Measurements from ENCODE around the gene KIF3C.

The KIF3C gene

DNA sequence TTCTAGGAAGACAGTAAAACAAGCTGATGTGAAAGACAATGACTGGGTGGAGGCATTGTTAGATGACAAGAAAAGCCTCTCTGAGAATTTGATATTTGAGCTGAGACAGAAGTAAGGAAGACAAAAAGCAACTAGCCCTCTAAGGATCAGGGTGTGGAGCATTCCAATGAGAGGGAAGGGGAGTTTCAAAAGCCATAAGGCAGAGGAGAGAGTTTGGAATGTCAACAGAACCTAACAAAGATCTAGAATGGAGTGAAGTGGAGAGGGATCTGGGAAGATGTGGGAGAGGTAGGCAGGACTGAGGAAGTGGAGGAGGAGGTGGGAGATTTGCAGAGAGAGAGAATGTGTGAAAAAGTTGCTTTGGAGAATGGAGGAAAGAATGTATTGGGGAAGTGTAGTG lies 86.7 kb downstream of the KIF3C start:
- Histone ChIP-seq H2AFZ (ENCODE audit: low read length) (peak overlapping the region; percentile 14), H3K36me3 (replicated peaks in 1 of 2; ENCODE audit: control insufficient read depth in 2 of 2, insufficient read depth in 2 of 2, low read length in 2 of 2) (no peaks in the 10 kb centered on the region), H3K79me1 (ENCODE audit: low read depth, low read length) (no peaks in the 10 kb centered on the region), H3K4me2 (ENCODE audit: insufficient read depth, low read length, poor library complexity, severe bottlenecking) (no peak overlapping the region), H3K18ac (ENCODE audit: low read length) (no peak overlapping the region), H3K4ac (ENCODE audit: low read length) (no peak overlapping the region), H2BK15ac (ENCODE audit: low read length) (no peak overlapping the region), H4K91ac (ENCODE audit: low read depth, low read length, poor library complexity) (no peak overlapping the region), H3K27ac (replicated peaks; ENCODE audit: low read length) (no peak overlapping the region), H2BK12ac (ENCODE audit: low read length) (no peak overlapping the region), H3K9me3 (replicated peaks in 1 of 2; ENCODE audit: control insufficient read depth in 2 of 2, insufficient read depth in 1 of 2, low read depth in 1 of 2, low read length in 2 of 2) (no peaks in the 10 kb centered on the region), H3K4me1 (ENCODE audit: control insufficient read depth in 2 of 2, insufficient read depth in 1 of 2, low read depth in 1 of 2, low read length in 2 of 2) (peaks cover 4 to 8% of the 10 kb centered on the region in 2 donors), H3K23ac (ENCODE audit: low read depth, low read length, poor library complexity) (no peak overlapping the region), H2AK5ac (ENCODE audit: low read depth, low read length) (no peak overlapping the region), H2BK5ac (ENCODE audit: low read length) (no peak overlapping the region), H3K14ac (ENCODE audit: low read length) (no peak overlapping the region), H3K27me3 (ENCODE audit: control insufficient read depth in 3 of 3, insufficient read depth in 3 of 3, low read depth in 1 of 3, low read length in 3 of 3) (no peaks in the 10 kb centered on the region), H3K9ac (ENCODE audit: low read depth, low read length, poor library complexity) (no peak overlapping the region), H2BK120ac (ENCODE audit: low read depth, low read length) (no peak overlapping the region), H4K8ac (ENCODE audit: low read depth, low read length) (no peak overlapping the region), H3K4me3 (ENCODE audit: low read length in 2 of 2) (no peak overlapping the region)
- no peak for DNase-seq (ENCODE audit: low spot score)

DNA sequence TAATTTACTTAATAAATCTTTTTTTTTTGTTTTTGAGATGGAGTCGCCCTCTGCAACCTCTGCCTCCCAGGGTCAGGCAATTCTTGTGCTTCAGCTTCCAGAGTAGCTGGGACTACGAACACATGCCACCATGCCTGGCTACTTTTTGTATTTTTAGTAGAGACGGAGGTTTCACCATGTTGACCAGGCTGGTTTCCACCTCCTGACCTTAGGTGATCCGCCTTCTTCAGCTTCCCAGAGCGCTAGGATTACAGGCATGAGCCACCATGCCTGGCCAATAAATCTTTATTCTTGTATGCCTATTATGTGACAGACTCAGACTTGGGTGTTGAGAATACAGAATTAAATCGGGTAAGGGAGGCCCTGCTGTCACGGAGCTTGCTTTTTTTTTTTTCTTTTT lies 87.3 kb downstream of the KIF3C start:
- Histone ChIP-seq H3K4me1 (ENCODE audit: control insufficient read depth in 2 of 2, insufficient read depth in 1 of 2, low read depth in 1 of 2, low read length in 2 of 2) (peaks cover 4 to 8% of the 10 kb centered on the region in 2 donors), H2BK15ac (ENCODE audit: low read length) (no peak overlapping the region), H3K9ac (ENCODE audit: low read depth, low read length, poor library complexity) (no peak overlapping the region), H2BK5ac (ENCODE audit: low read length) (no peak overlapping the region), H3K4me2 (ENCODE audit: insufficient read depth, low read length, poor library complexity, severe bottlenecking) (no peak overlapping the region), H3K79me1 (ENCODE audit: low read depth, low read length) (no peaks in the 10 kb centered on the region), H2BK120ac (ENCODE audit: low read depth, low read length) (no peak overlapping the region), H3K36me3 (replicated peaks in 1 of 2; ENCODE audit: control insufficient read depth in 2 of 2, insufficient read depth in 2 of 2, low read length in 2 of 2) (no peaks in the 10 kb centered on the region), H2BK12ac (ENCODE audit: low read length) (no peak overlapping the region), H4K91ac (ENCODE audit: low read depth, low read length, poor library complexity) (no peak overlapping the region), H3K27me3 (ENCODE audit: control insufficient read depth in 3 of 3, insufficient read depth in 3 of 3, low read depth in 1 of 3, low read length in 3 of 3) (no peaks in the 10 kb centered on the region), H3K23ac (ENCODE audit: low read depth, low read length, poor library complexity) (no peak overlapping the region), H3K14ac (ENCODE audit: low read length) (no peak overlapping the region), H4K8ac (ENCODE audit: low read depth, low read length) (no peak overlapping the region), H2AK5ac (ENCODE audit: low read depth, low read length) (no peak overlapping the region), H3K9me3 (replicated peaks in 1 of 2; ENCODE audit: control insufficient read depth in 2 of 2, insufficient read depth in 1 of 2, low read depth in 1 of 2, low read length in 2 of 2) (no peaks in the 10 kb centered on the region), H3K4ac (ENCODE audit: low read length) (no peak overlapping the region), H3K27ac (replicated peaks; ENCODE audit: low read length) (no peak overlapping the region), H2AFZ (ENCODE audit: low read length) (peak overlapping the region; percentile 14), H3K18ac (ENCODE audit: low read length) (no peak overlapping the region), H3K4me3 (ENCODE audit: low read length in 2 of 2) (no peak overlapping the region)
- DNase-seq (ENCODE audit: low spot score): no peak
- WGBS, 2 donors (ENCODE audit: extremely low coverage in 2 of 2, insufficient read length in 2 of 2, insufficient replicate concordance in 1 of 2): no CpG with 5 or more reads among the region's 7 CpGs

DNA sequence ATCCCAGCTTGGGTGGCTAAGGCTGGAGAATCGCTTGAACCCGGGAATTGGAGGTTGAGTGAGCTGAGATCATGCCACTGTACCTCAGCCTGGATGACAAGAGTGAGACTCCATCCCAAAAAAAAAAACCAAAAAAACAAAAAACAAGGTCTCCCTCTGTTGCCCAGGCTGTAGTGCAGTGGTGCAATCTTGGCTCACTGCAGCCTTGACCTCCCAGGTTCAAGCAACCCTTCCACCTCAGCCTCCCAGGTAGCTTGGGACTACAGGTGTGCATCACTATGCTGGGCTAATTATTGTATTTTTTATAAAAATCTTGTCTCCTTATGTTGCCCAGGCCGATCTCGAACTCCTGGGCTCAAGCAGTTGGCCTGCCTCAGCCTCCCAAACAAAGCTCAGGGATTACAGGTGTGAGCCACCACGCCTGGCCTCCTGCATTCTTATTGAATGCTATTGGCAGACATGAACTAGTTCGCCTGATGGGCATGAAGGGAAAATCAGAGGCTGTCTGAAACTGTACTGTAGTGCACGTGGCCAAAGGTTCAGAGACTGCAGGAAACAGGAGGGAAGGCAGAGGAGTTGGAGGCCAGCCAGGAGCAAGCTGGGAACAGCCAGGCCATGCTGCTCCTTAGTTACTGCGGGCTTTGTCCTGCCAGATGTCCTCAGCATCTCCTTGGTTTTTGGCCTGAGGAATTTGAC lies 88.0 kb downstream of the KIF3C start:
- Histone ChIP-seq H3K9ac (ENCODE audit: low read depth, low read length, poor library complexity) (peak overlapping the region; percentile 44), H4K8ac (ENCODE audit: low read depth, low read length) (no peak overlapping the region), H3K18ac (ENCODE audit: low read length) (peak overlapping the region; percentile 38), H3K14ac (ENCODE audit: low read length) (no peak overlapping the region), H3K79me1 (ENCODE audit: low read depth, low read length) (no peaks in the 10 kb centered on the region), H3K27ac (replicated peaks; ENCODE audit: low read length) (no peak overlapping the region), H3K4me3 (ENCODE audit: low read length in 2 of 2) (no peak overlapping the region), H2AFZ (ENCODE audit: low read length) (peak overlapping the region; percentile 52), H3K27me3 (ENCODE audit: control insufficient read depth in 3 of 3, insufficient read depth in 3 of 3, low read depth in 1 of 3, low read length in 3 of 3) (no peaks in the 10 kb centered on the region), H3K4ac (ENCODE audit: low read length) (peak overlapping the region; percentile 76), H3K4me1 (ENCODE audit: control insufficient read depth in 2 of 2, insufficient read depth in 1 of 2, low read depth in 1 of 2, low read length in 2 of 2) (peaks cover 4 to 8% of the 10 kb centered on the region in 2 donors), H4K91ac (ENCODE audit: low read depth, low read length, poor library complexity) (peak overlapping the region; percentile 79), H2AK5ac (ENCODE audit: low read depth, low read length) (peak overlapping the region; percentile 86), H3K4me2 (ENCODE audit: insufficient read depth, low read length, poor library complexity, severe bottlenecking) (no peak overlapping the region), H2BK15ac (ENCODE audit: low read length) (peak overlapping the region; percentile 33), H2BK120ac (ENCODE audit: low read depth, low read length) (no peak overlapping the region), H2BK12ac (ENCODE audit: low read length) (no peak overlapping the region), H3K36me3 (replicated peaks in 1 of 2; ENCODE audit: control insufficient read depth in 2 of 2, insufficient read depth in 2 of 2, low read length in 2 of 2) (no peaks in the 10 kb centered on the region), H2BK5ac (ENCODE audit: low read length) (no peak overlapping the region), H3K9me3 (replicated peaks in 1 of 2; ENCODE audit: control insufficient read depth in 2 of 2, insufficient read depth in 1 of 2, low read depth in 1 of 2, low read length in 2 of 2) (no peaks in the 10 kb centered on the region), H3K23ac (ENCODE audit: low read depth, low read length, poor library complexity) (peak overlapping the region; percentile 91)
- no peak for DNase-seq (ENCODE audit: low spot score)
- no CpG with 5 or more reads among the region's 8 CpGs for WGBS, 2 donors (ENCODE audit: extremely low coverage in 2 of 2, insufficient read length in 2 of 2, insufficient replicate concordance in 1 of 2)

DNA sequence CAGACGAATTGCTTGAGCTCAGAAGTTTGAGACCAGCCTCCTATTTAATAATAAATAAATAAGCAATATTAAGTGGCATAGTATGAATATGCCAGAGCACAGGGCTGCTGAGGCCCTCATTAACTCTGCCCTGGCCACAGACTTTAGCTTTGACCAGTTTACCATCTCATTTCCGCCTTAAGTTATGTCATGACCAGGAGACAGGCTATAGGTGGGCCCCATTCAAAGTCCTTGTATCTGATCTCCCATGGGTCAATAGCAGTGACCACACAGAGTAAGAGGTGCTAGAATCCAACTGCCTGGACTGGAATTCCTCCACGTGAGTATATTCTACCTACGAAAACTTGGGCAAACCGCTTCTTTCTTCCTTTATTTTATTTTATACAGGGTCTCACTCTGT lies 90.6 kb downstream of the KIF3C start:
- Histone ChIP-seq H2BK5ac (ENCODE audit: low read length) (no peak overlapping the region), H2BK15ac (ENCODE audit: low read length) (no peak overlapping the region), H2AK5ac (ENCODE audit: low read depth, low read length) (no peak overlapping the region), H2BK12ac (ENCODE audit: low read length) (no peak overlapping the region), H3K9me3 (replicated peaks in 1 of 2; ENCODE audit: control insufficient read depth in 2 of 2, insufficient read depth in 1 of 2, low read depth in 1 of 2, low read length in 2 of 2) (no peaks in the 10 kb centered on the region), H3K36me3 (replicated peaks in 1 of 2; ENCODE audit: control insufficient read depth in 2 of 2, insufficient read depth in 2 of 2, low read length in 2 of 2) (no peaks in the 10 kb centered on the region), H3K4me1 (ENCODE audit: control insufficient read depth in 2 of 2, insufficient read depth in 1 of 2, low read depth in 1 of 2, low read length in 2 of 2) (peaks cover 4 to 8% of the 10 kb centered on the region in 2 donors), H3K18ac (ENCODE audit: low read length) (no peak overlapping the region), H3K4me2 (ENCODE audit: insufficient read depth, low read length, poor library complexity, severe bottlenecking) (no peak overlapping the region), H3K23ac (ENCODE audit: low read depth, low read length, poor library complexity) (no peak overlapping the region), H3K4ac (ENCODE audit: low read length) (no peak overlapping the region), H2BK120ac (ENCODE audit: low read depth, low read length) (no peak overlapping the region), H2AFZ (ENCODE audit: low read length) (no peak overlapping the region), H4K8ac (ENCODE audit: low read depth, low read length) (no peak overlapping the region), H4K91ac (ENCODE audit: low read depth, low read length, poor library complexity) (no peak overlapping the region), H3K9ac (ENCODE audit: low read depth, low read length, poor library complexity) (no peak overlapping the region), H3K27ac (replicated peaks; ENCODE audit: low read length) (no peak overlapping the region), H3K79me1 (ENCODE audit: low read depth, low read length) (no peaks in the 10 kb centered on the region), H3K4me3 (ENCODE audit: low read length in 2 of 2) (no peak overlapping the region), H3K14ac (ENCODE audit: low read length) (no peak overlapping the region), H3K27me3 (ENCODE audit: control insufficient read depth in 3 of 3, insufficient read depth in 3 of 3, low read depth in 1 of 3, low read length in 3 of 3) (peaks cover 0 to 3% (median 0%) of the 10 kb centered on the region in 3 experiments)
- DNase-seq (ENCODE audit: low spot score): no peak
- WGBS, 2 donors (ENCODE audit: extremely low coverage in 2 of 2, insufficient read length in 2 of 2, insufficient replicate concordance in 1 of 2): no CpG with 5 or more reads among the region's 5 CpGs
